HEK293 (cell line): ENCODE results near the gene PCTP.

Experiments used
- CTCF ChIA-PET: fragments of 350-600 bp; formaldehyde crosslinking; extraction: SDS; loops from one replicate; lab custom pipeline; 2021; ENCODE audit warnings: antibody characterized with exemption; lab: Yijun Ruan, JAX
- POLR2A ChIA-PET: fragments of 300-600 bp; formaldehyde crosslinking; extraction: SDS; loops from one replicate; lab custom pipeline; 2020; ENCODE audit warnings: antibody characterized with exemption, inconsistent platforms; lab: Yijun Ruan, JAX
- H3K27ac ChIP-seq: fragments of 200-500 bp; sonication (Bioruptor generic); 2 replicates; pipeline ENCODE4 v1.5.1; 2014; ENCODE audit warnings: low read depth, low read length, control low read depth, inconsistent platforms; ENCODE audit errors: extremely low read depth
- H3K36me3 ChIP-seq, 2 experiments: fragments of 200-500 bp in 1 of 2; sonication (Bioruptor generic) in 1 of 2; 1 replicate in 1 of 2; 2 replicates in 1 of 2; pipeline ENCODE4 v1.5.1; 2014 to 2017; ENCODE audit warnings: inconsistent platforms in 2 of 2, low read length in 2 of 2; ENCODE audit not compliant: control insufficient read depth in 2 of 2, insufficient read depth in 1 of 2
- H3K4me1 ChIP-seq: fragments of 200-500 bp; sonication (Bioruptor generic); 2 replicates; pipeline ENCODE4 v1.5.1; 2014; ENCODE audit warnings: mild to moderate bottlenecking, low read length, inconsistent platforms; ENCODE audit not compliant: control insufficient read depth, insufficient read depth
- H3K4me3 ChIP-seq: 2 replicates; pipeline ENCODE4 v1.5.1; 2011; ENCODE audit warnings: low read depth, mild to moderate bottlenecking, control low read depth, low read length, moderate library complexity
- H3K9me3 ChIP-seq: fragments of 200-500 bp; sonication (Bioruptor generic); 2 replicates; pipeline ENCODE4 v1.5.1; 2014; ENCODE audit warnings: low read depth, low read length, inconsistent platforms; ENCODE audit not compliant: control insufficient read depth, insufficient read depth
- BCL11B ChIP-seq: fragments of 450-650 bp; formaldehyde crosslinking; IDR thresholded peaks from 2 replicates; pipeline ENCODE4 v1.5.1; 2016; ENCODE audit warnings: low read depth, missing biosample characterization, missing genetic modification characterization
- MEIS1 ChIP-seq: sonication (generic); formaldehyde crosslinking; IDR thresholded peaks from 2 replicates; pipeline ENCODE4 v1.8.1; 2022; ENCODE audit warnings: missing genetic modification reagents, mild to moderate bottlenecking, borderline replicate concordance
- YY1 ChIP-seq: fragments of 450-650 bp; formaldehyde crosslinking; IDR thresholded peaks from 2 replicates; pipeline ENCODE4 v1.5.1; 2018; ENCODE audit warnings: missing biosample characterization, missing genetic modification characterization
- ZBTB1 ChIP-seq: fragments of 450-650 bp; formaldehyde crosslinking; IDR thresholded peaks from 2 replicates; pipeline ENCODE4 v1.5.1; 2016; ENCODE audit warnings: missing biosample characterization, missing genetic modification characterization
- ZBTB17 ChIP-seq: fragments of 450-650 bp; formaldehyde crosslinking; IDR thresholded peaks from 2 replicates; pipeline ENCODE4 v1.5.1; 2016; ENCODE audit warnings: missing biosample characterization, missing genetic modification characterization
- ZFP69B ChIP-seq: fragments of 450-650 bp; formaldehyde crosslinking; IDR thresholded peaks from 2 replicates; pipeline ENCODE4 v1.5.1; 2016; ENCODE audit warnings: missing biosample characterization, missing genetic modification characterization
- ZNF146 ChIP-seq: fragments of 450-650 bp; formaldehyde crosslinking; IDR thresholded peaks from 2 replicates; pipeline ENCODE4 v1.5.1; 2016; ENCODE audit warnings: missing biosample characterization, missing genetic modification characterization
- ZNF211 ChIP-seq: fragments of 450-650 bp; formaldehyde crosslinking; IDR thresholded peaks from 2 replicates; pipeline ENCODE4 v1.5.1; 2016; ENCODE audit warnings: low read depth, missing biosample characterization, missing genetic modification characterization
- ZNF404 ChIP-seq: fragments of 450-650 bp; formaldehyde crosslinking; IDR thresholded peaks from 2 replicates; pipeline ENCODE4 v1.5.1; 2017; ENCODE audit warnings: missing biosample characterization, missing genetic modification characterization
- ZNF596 ChIP-seq: fragments of 450-650 bp; IDR thresholded peaks from 2 replicates; pipeline ENCODE4 v1.5.0; 2018; ENCODE audit warnings: missing biosample characterization, mild to moderate bottlenecking, missing genetic modification characterization, moderate library complexity
- ZNF629 ChIP-seq: fragments of 450-650 bp; formaldehyde crosslinking; IDR thresholded peaks from 2 replicates; pipeline ENCODE4 v1.5.1; 2017; ENCODE audit warnings: missing biosample characterization, missing genetic modification characterization
- ZNF660 ChIP-seq: fragments of 450-650 bp; IDR thresholded peaks from 2 replicates; pipeline ENCODE4 v1.5.1; 2018; ENCODE audit warnings: missing biosample characterization, mild to moderate bottlenecking, missing genetic modification characterization
- ZNF830 ChIP-seq: fragments of 450-650 bp; IDR thresholded peaks from 2 replicates; pipeline ENCODE4 v1.5.0; 2018; ENCODE audit warnings: missing biosample characterization, missing genetic modification characterization, low read depth, mild to moderate bottlenecking, moderate library complexity
- TF ChIP-seq, protein P1 (sequence below): fragments of 450-650 bp; formaldehyde crosslinking; IDR thresholded peaks from 2 replicates; pipeline ENCODE4 v1.5.1; 2016; ENCODE audit warnings: missing biosample characterization, missing genetic modification characterization, borderline replicate concordance
- TF ChIP-seq, protein P2 (sequence below): fragments of 450-650 bp; formaldehyde crosslinking; IDR thresholded peaks from 2 replicates; pipeline ENCODE4 v1.5.1; 2016; ENCODE audit warnings: missing biosample characterization, missing genetic modification characterization
- TF ChIP-seq, protein P3 (sequence below): fragments of 450-650 bp; formaldehyde crosslinking; IDR thresholded peaks from 2 replicates; pipeline ENCODE4 v1.5.1; 2017; ENCODE audit warnings: missing biosample characterization, missing genetic modification characterization
- TF ChIP-seq, protein P4 (sequence below): fragments of 450-650 bp; formaldehyde crosslinking; IDR thresholded peaks from 2 replicates; pipeline ENCODE4 v1.5.1; 2016; ENCODE audit warnings: missing biosample characterization, missing genetic modification characterization
- TF ChIP-seq, protein P5 (sequence below): fragments of 450-650 bp; formaldehyde crosslinking; IDR thresholded peaks from 2 replicates; pipeline ENCODE4 v1.5.1; 2016; ENCODE audit warnings: missing biosample characterization, missing genetic modification characterization, low read depth
- TF ChIP-seq, protein P6 (sequence below): fragments of 450-650 bp; formaldehyde crosslinking; IDR thresholded peaks from 2 replicates; pipeline ENCODE4 v1.5.1; 2016; ENCODE audit warnings: missing biosample characterization, missing genetic modification characterization

The PCTP gene

DNA sequence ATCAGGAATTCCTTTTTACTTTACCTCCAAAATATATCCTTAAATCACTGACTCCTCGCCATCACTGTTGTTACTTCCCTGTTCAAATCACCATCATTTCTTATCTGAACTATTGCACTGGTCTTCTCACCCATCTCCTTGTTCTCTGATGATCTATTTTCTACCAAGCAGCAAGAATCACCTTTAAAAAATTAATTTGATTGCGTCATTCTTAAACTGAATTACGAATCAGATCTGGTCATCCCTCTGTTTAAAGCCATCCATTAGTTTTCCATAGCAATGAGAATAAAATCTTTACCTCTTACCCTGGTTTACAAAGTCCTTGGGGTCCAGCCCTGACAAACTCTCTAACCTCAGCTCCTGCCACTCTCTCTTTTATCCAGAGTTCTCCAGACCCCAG, 14.6 kb downstream of the PCTP start:
- TF ChIP-seq, protein P1, sequence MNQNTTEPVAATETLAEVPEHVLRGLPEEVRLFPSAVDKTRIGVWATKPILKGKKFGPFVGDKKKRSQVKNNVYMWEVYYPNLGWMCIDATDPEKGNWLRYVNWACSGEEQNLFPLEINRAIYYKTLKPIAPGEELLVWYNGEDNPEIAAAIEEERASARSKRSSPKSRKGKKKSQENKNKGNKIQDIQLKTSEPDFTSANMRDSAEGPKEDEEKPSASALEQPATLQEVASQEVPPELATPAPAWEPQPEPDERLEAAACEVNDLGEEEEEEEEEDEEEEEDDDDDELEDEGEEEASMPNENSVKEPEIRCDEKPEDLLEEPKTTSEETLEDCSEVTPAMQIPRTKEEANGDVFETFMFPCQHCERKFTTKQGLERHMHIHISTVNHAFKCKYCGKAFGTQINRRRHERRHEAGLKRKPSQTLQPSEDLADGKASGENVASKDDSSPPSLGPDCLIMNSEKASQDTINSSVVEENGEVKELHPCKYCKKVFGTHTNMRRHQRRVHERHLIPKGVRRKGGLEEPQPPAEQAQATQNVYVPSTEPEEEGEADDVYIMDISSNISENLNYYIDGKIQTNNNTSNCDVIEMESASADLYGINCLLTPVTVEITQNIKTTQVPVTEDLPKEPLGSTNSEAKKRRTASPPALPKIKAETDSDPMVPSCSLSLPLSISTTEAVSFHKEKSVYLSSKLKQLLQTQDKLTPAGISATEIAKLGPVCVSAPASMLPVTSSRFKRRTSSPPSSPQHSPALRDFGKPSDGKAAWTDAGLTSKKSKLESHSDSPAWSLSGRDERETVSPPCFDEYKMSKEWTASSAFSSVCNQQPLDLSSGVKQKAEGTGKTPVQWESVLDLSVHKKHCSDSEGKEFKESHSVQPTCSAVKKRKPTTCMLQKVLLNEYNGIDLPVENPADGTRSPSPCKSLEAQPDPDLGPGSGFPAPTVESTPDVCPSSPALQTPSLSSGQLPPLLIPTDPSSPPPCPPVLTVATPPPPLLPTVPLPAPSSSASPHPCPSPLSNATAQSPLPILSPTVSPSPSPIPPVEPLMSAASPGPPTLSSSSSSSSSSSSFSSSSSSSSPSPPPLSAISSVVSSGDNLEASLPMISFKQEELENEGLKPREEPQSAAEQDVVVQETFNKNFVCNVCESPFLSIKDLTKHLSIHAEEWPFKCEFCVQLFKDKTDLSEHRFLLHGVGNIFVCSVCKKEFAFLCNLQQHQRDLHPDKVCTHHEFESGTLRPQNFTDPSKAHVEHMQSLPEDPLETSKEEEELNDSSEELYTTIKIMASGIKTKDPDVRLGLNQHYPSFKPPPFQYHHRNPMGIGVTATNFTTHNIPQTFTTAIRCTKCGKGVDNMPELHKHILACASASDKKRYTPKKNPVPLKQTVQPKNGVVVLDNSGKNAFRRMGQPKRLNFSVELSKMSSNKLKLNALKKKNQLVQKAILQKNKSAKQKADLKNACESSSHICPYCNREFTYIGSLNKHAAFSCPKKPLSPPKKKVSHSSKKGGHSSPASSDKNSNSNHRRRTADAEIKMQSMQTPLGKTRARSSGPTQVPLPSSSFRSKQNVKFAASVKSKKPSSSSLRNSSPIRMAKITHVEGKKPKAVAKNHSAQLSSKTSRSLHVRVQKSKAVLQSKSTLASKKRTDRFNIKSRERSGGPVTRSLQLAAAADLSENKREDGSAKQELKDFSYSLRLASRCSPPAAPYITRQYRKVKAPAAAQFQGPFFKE = no peak
- TF ChIP-seq, protein P2, sequence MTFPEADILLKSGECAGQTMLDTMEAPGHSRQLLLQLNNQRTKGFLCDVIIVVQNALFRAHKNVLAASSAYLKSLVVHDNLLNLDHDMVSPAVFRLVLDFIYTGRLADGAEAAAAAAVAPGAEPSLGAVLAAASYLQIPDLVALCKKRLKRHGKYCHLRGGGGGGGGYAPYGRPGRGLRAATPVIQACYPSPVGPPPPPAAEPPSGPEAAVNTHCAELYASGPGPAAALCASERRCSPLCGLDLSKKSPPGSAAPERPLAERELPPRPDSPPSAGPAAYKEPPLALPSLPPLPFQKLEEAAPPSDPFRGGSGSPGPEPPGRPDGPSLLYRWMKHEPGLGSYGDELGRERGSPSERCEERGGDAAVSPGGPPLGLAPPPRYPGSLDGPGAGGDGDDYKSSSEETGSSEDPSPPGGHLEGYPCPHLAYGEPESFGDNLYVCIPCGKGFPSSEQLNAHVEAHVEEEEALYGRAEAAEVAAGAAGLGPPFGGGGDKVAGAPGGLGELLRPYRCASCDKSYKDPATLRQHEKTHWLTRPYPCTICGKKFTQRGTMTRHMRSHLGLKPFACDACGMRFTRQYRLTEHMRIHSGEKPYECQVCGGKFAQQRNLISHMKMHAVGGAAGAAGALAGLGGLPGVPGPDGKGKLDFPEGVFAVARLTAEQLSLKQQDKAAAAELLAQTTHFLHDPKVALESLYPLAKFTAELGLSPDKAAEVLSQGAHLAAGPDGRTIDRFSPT (tag by site-specific recombination) = no peak
- TF ChIP-seq, all 188 proteins: peak for 0
- Histone ChIP-seq H3K4me3 (no peak overlapping the region), H3K27ac (no peak overlapping the region), H3K36me3 (peaks cover 4 to 14% of the 10 kb centered on the region in 2 experiments; a peak in 2 of 3 replicates), H3K4me1 (no peaks in the 10 kb centered on the region), H3K9me3 (no peaks in the 10 kb centered on the region; the same call in 1 of the 2 replicates)
- CTCF ChIA-PET = no interaction called here
- POLR2A ChIA-PET = no interaction called here

DNA sequence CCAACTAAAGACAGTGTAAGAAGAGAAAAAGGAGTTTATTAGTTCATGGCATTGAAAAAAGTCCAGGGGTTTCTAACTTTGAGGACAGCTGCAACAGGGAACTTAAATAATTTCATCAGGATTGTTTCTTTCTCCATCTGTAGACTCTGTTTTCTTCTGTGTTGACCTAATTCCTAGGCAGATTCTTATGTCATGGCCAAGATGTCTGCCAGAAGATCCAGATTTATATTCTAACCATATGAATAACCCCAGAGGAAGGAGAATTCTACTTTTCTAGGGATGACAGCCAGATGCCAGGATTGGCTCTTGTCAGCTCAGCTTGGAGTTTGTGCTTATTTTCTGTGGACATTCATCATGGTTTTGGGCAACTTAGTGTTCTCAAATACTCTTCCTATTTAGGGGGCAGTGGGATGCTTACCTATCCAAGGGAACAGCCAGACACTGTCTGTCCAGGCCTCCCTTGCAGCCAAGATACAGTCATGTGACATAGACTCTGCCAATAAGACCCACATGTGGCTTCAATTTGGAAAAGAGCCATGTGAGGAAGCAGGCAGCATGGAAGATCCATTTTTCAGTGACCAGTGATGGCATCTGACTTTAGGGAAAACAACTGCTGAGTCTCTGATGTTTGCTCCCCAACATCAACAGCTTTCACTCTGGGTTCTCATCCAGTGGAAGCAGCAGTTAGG, 18.2 kb downstream of the PCTP start:
- ChIA-PET POLR2A (interaction anchor here (1.6 kb wide), 1 partner anchor 18 kb away, joined by 6 read pairs; the partner anchor contains the start of gene PCTP), CTCF (interaction anchor here (0.7 to 7.7 kb wide), 11 partner anchors 10 to 242 kb away, joined by 3 to 171 read pairs (median 6); no protein-coding TSS in a partner anchor)
- no peak overlapping the region for H3K27ac ChIP-seq
- H3K36me3 ChIP-seq = peaks cover 14 to 47% of the 10 kb centered on the region in 2 experiments; a peak in 2 of 3 replicates
- H3K9me3 ChIP-seq = no peaks in the 10 kb centered on the region
- H3K4me1 ChIP-seq = no peaks in the 10 kb centered on the region
- H3K4me3 ChIP-seq = no peak overlapping the region
- TF ChIP-seq, protein P3, sequence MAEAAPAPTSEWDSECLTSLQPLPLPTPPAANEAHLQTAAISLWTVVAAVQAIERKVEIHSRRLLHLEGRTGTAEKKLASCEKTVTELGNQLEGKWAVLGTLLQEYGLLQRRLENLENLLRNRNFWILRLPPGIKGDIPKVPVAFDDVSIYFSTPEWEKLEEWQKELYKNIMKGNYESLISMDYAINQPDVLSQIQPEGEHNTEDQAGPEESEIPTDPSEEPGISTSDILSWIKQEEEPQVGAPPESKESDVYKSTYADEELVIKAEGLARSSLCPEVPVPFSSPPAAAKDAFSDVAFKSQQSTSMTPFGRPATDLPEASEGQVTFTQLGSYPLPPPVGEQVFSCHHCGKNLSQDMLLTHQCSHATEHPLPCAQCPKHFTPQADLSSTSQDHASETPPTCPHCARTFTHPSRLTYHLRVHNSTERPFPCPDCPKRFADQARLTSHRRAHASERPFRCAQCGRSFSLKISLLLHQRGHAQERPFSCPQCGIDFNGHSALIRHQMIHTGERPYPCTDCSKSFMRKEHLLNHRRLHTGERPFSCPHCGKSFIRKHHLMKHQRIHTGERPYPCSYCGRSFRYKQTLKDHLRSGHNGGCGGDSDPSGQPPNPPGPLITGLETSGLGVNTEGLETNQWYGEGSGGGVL (tag by site-specific recombination) = no peak
- no peak for TF ChIP-seq ZBTB1 (tag by site-specific recombination)
- no peak for TF ChIP-seq ZBTB17 (tag by site-specific recombination)
- TF ChIP-seq ZNF211 = no peak
- TF ChIP-seq, protein P4, sequence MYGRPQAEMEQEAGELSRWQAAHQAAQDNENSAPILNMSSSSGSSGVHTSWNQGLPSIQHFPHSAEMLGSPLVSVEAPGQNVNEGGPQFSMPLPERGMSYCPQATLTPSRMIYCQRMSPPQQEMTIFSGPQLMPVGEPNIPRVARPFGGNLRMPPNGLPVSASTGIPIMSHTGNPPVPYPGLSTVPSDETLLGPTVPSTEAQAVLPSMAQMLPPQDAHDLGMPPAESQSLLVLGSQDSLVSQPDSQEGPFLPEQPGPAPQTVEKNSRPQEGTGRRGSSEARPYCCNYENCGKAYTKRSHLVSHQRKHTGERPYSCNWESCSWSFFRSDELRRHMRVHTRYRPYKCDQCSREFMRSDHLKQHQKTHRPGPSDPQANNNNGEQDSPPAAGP (tag by site-specific recombination) = no peak
- TF ChIP-seq, protein P5, sequence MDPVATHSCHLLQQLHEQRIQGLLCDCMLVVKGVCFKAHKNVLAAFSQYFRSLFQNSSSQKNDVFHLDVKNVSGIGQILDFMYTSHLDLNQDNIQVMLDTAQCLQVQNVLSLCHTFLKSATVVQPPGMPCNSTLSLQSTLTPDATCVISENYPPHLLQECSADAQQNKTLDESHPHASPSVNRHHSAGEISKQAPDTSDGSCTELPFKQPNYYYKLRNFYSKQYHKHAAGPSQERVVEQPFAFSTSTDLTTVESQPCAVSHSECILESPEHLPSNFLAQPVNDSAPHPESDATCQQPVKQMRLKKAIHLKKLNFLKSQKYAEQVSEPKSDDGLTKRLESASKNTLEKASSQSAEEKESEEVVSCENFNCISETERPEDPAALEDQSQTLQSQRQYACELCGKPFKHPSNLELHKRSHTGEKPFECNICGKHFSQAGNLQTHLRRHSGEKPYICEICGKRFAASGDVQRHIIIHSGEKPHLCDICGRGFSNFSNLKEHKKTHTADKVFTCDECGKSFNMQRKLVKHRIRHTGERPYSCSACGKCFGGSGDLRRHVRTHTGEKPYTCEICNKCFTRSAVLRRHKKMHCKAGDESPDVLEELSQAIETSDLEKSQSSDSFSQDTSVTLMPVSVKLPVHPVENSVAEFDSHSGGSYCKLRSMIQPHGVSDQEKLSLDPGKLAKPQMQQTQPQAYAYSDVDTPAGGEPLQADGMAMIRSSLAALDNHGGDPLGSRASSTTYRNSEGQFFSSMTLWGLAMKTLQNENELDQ (tag by site-specific recombination) = no peak
- TF ChIP-seq YY1 (tag by site-specific recombination) = no peak
- TF ChIP-seq MEIS1 (CRISPR knock-in tag) = no peak
- TF ChIP-seq ZNF830 (tag by site-specific recombination) = no peak
- TF ChIP-seq ZNF596 (tag by site-specific recombination) = no peak
- TF ChIP-seq, protein P6, sequence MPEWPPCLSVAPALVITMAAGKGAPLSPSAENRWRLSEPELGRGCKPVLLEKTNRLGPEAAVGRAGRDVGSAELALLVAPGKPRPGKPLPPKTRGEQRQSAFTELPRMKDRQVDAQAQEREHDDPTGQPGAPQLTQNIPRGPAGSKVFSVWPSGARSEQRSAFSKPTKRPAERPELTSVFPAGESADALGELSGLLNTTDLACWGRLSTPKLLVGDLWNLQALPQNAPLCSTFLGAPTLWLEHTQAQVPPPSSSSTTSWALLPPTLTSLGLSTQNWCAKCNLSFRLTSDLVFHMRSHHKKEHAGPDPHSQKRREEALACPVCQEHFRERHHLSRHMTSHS = no peak
- no peak for TF ChIP-seq ZNF660
- TF ChIP-seq ZNF146 (tag by site-specific recombination) = no peak
- TF ChIP-seq BCL11B (tag by site-specific recombination) = no peak
- no peak for TF ChIP-seq ZFP69B
- no peak for TF ChIP-seq ZNF404 (tag by site-specific recombination)
- TF ChIP-seq ZNF629 (tag by site-specific recombination) = no peak
